Chondrocyte (in vitro differentiated cells): ENCODE results near the gene EPB41L2. TPM values are rescaled to one million over a fixed set of nuclear protein-coding genes. Genes with fewer than 3 reads are reported as not detected.

Experiments
- DNase-seq: peaks from one replicate; pipeline ENCODE4 v3.0.0; 2021; ENCODE audit warnings: mixed read lengths, low spot score
- H3K27ac Mint-ChIP-seq: one replicate; pipeline ENCODE4 v1.8.0; 2021; ENCODE audit warnings: mild to moderate bottlenecking, moderate library complexity, mixed read lengths; ENCODE audit not compliant: unreplicated experiment
- H3K27me3 Mint-ChIP-seq: 2 replicates; pipeline ENCODE4 v1.8.0; 2021; ENCODE audit warnings: low read depth, mixed read lengths
- H3K36me3 Mint-ChIP-seq: 2 replicates; pipeline ENCODE4 v1.8.0; 2021; ENCODE audit warnings: low read depth, mixed read lengths
- H3K4me1 Mint-ChIP-seq: 2 replicates; pipeline ENCODE4 v1.8.0; 2021; ENCODE audit warnings: low read depth, mild to moderate bottlenecking, mixed read lengths
- H3K4me3 Mint-ChIP-seq: one replicate; pipeline ENCODE4 v1.8.0; 2021; ENCODE audit warnings: mild to moderate bottlenecking, moderate library complexity, mixed read lengths; ENCODE audit not compliant: unreplicated experiment
- H3K9me3 Mint-ChIP-seq: 2 replicates; pipeline ENCODE4 v1.8.0; 2021; ENCODE audit warnings: low read depth, mixed read lengths
- CTCF ChIP-seq: fragments of 200-600 bp; sonication (generic); IDR thresholded peaks from 2 replicates; pipeline ENCODE4 v1.5.0; 2021; ENCODE audit warnings: antibody characterized with exemption, mild to moderate bottlenecking, moderate library complexity
- total RNA-seq: library from RNA; stranded (reverse); gene quantifications from 3 replicates; pipeline ENCODE4 v1.2.1, GENCODE V29; 2021

EPB41L2 gene
- total RNA-seq, 1 donor from 2014 or later: 65.8 TPM

DNA sequence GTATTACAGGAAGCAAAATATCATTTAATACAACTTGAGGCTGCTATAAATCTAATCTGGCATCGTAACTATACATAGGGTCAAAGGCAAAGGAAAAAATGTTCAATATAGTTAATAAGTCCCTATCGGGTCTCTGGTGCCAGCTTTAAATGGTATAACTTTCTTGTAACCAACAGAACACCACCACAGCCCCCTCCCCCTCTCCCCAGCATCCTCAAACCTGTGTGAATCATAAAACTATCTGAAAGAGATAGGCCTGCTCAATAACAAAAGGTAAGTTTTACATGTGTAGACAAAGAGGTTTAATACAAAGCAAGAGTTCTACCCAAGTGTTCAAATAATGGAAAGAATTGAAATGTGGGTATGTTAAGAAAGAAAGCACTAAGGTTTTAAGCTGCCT lies 223.7 kb downstream of the EPB41L2 start:
- no peaks in the 10 kb centered on the region for H3K9me3 Mint-ChIP-seq
- H3K27ac Mint-ChIP-seq: no peak overlapping the region
- no peak for DNase-seq
- TF ChIP-seq CTCF: no peak
- no peak overlapping the region for H3K4me3 Mint-ChIP-seq
- peaks cover 2% of the 10 kb centered on the region for H3K36me3 Mint-ChIP-seq
- peaks cover 13% of the 10 kb centered on the region for H3K4me1 Mint-ChIP-seq
- no peaks in the 10 kb centered on the region for H3K27me3 Mint-ChIP-seq

GRCh38 chr6:130838951-130839350 lies 224.1 kb downstream of the EPB41L2 start:
- no peak for TF ChIP-seq CTCF
- H3K36me3 Mint-ChIP-seq: peaks cover 2% of the 10 kb centered on the region
- H3K4me3 Mint-ChIP-seq: no peak overlapping the region
- H3K27me3 Mint-ChIP-seq: no peaks in the 10 kb centered on the region
- H3K27ac Mint-ChIP-seq: no peak overlapping the region
- H3K4me1 Mint-ChIP-seq: peaks cover 13% of the 10 kb centered on the region
- H3K9me3 Mint-ChIP-seq: no peaks in the 10 kb centered on the region
- no peak for DNase-seq

DNA sequence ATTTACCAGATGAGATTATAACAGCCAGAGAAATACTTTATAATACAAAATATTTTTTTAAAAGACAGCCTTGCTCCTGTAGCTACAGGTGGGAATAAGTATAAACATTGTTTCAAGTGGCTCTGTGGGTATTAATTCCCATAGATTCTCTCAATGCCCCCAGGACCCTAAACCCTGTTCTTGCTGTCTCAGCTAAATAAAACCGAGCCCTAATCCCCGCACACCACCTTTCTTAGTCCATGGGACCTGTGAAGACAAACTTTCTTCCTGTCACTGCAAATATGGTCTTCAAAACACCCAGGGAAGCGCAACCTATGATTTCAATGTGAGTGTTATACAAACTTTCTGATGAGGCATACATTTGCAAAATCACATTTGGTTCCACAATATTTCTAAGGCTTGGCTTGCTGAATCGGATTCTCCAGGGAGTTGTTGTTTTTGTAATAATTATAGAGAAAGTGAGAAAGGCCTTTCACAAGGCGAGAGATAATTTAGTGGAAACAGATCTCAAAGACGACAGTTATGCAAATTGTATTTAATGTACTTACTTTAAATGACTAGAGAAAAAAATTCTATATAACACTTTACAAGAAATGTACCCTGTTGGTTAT lies 224.7 kb downstream of the EPB41L2 start:
- H3K27me3 Mint-ChIP-seq: no peaks in the 10 kb centered on the region
- no peak for TF ChIP-seq CTCF
- peaks cover 13% of the 10 kb centered on the region for H3K4me1 Mint-ChIP-seq
- H3K9me3 Mint-ChIP-seq: no peaks in the 10 kb centered on the region
- no peak for DNase-seq
- no peak overlapping the region for H3K4me3 Mint-ChIP-seq
- H3K36me3 Mint-ChIP-seq: peaks cover 2% of the 10 kb centered on the region
- no peak overlapping the region for H3K27ac Mint-ChIP-seq

- TF ChIP-seq CTCF: no peak
- DNase-seq: no peak
- Mint-ChIP-seq H3K4me3 (no peak overlapping the region), H3K27ac (no peak overlapping the region), H3K4me1 (peaks cover 13% of the 10 kb centered on the region), H3K27me3 (no peaks in the 10 kb centered on the region), H3K9me3 (no peaks in the 10 kb centered on the region), H3K36me3 (peaks cover 2% of the 10 kb centered on the region)
Measured at GRCh38 chr6:130837067-130837466, 226.0 kb downstream of the EPB41L2 start.

DNA sequence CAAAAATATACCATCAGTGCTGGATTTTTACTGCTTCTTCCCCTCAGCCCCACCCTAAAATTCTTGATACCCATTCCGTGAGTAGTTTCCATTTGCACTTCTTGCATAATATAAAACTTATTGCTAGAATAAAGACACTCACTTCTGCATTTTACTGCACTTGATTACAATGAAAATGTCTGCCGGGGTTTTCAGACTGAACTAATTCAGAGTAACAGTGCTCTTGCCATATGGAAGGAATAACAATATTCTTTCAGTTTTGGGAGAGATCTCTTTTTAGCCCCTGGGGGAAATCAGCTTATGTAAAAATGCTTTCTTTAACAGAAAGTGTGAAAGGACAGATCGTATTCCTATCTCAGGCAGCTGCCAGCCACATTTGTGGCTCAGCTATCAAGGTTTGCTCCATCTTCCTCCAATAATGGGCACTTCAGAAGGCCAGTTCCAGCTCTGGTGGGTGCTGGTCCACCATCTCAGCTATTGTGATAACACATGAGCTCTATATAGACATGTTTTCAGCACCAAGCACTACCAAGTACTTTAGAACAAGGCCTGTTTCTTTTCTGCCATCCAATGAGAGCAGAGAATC lies 226.9 kb downstream of the EPB41L2 start:
- no peaks in the 10 kb centered on the region for H3K27me3 Mint-ChIP-seq
- H3K4me3 Mint-ChIP-seq: no peak overlapping the region
- H3K4me1 Mint-ChIP-seq: peaks cover 13% of the 10 kb centered on the region
- DNase-seq: no peak
- no peak for TF ChIP-seq CTCF
- no peaks in the 10 kb centered on the region for H3K9me3 Mint-ChIP-seq
- no peaks in the 10 kb centered on the region for H3K36me3 Mint-ChIP-seq
- H3K27ac Mint-ChIP-seq: no peak overlapping the region
